HL-60 (cell line): ENCODE measurements around the gene MSH4.
A peak's percentile ranks its signal among the peaks of the same experiment; 100 is the strongest.

Experiments
- DNase-seq, 2 experiments: peaks; one replicate each; pipeline ENCODE4 v3.0.0-alpha.2; 2010 to 2020; ENCODE audit warnings: low read depth in 1 of 2, low spot score in 1 of 2
- H3K27ac ChIP-seq: fragments of 250-450 bp; sonication (Bioruptor Pico); replicated peaks from 2 replicates; pipeline ENCODE4 v1.5.1; 2020; ENCODE audit warnings: mild to moderate bottlenecking, moderate library complexity
- H3K27me3 ChIP-seq: fragments of 250-450 bp; sonication (Bioruptor Pico); 2 replicates; pipeline ENCODE4 v1.5.1; 2021; ENCODE audit warnings: mild to moderate bottlenecking, moderate library complexity; ENCODE audit not compliant: insufficient read depth, poor library complexity, severe bottlenecking
- H3K4me3 ChIP-seq: replicated peaks from 2 replicates; pipeline ENCODE4 v1.5.1; 2011; ENCODE audit warnings: mild to moderate bottlenecking, control low read depth, low read length; ENCODE audit not compliant: insufficient read depth
- CTCF ChIP-seq: IDR thresholded peaks from one replicate; pipeline ENCODE4 v1.5.1; 2011; ENCODE audit warnings: low read length, control low read depth, inconsistent platforms; ENCODE audit not compliant: insufficient read depth
- GABPA ChIP-seq: IDR thresholded peaks from 2 replicates; pipeline ENCODE4 v1.6.1; 2012; ENCODE audit warnings: low read depth
- POLR2AphosphoS5 ChIP-seq: IDR thresholded peaks from 2 replicates; pipeline ENCODE4 v1.6.1; 2012; ENCODE audit warnings: low read depth
- REST ChIP-seq: IDR thresholded peaks from 2 replicates; pipeline ENCODE4 v1.6.1; 2012; ENCODE audit warnings: low read depth; ENCODE audit not compliant: insufficient replicate concordance
- SPI1 ChIP-seq: IDR thresholded peaks from 2 replicates; pipeline ENCODE4 v1.6.1; 2012; ENCODE audit warnings: low read depth, mild to moderate bottlenecking, borderline replicate concordance

The MSH4 gene

GRCh38 chr1:75950176-75950575 is 153.5 kb downstream of the MSH4 start:
- no peak for TF ChIP-seq GABPA
- no peak for TF ChIP-seq CTCF
- no peak for TF ChIP-seq REST
- TF ChIP-seq POLR2AphosphoS5: no peak
- TF ChIP-seq SPI1: peak; percentile 28; the same call in 1 of the 2 replicates
- Histone ChIP-seq H3K27me3 (no peaks in the 10 kb centered on the region), H3K27ac (no peak overlapping the region), H3K4me3 (no peak overlapping the region)
- no peak for DNase-seq

- Histone ChIP-seq H3K27ac (no peak overlapping the region), H3K27me3 (no peaks in the 10 kb centered on the region), H3K4me3 (no peak overlapping the region)
- no peak for DNase-seq
- no peak for TF ChIP-seq REST
- TF ChIP-seq GABPA: no peak
- no peak for TF ChIP-seq CTCF
- TF ChIP-seq SPI1: no peak
- TF ChIP-seq POLR2AphosphoS5: no peak
These were observed 155.3 kb downstream of the MSH4 start for GRCh38 chr1:75952016-75952415.

- DNase-seq: no peak
- Histone ChIP-seq H3K4me3 (no peak overlapping the region), H3K27ac (no peak overlapping the region), H3K27me3 (no peaks in the 10 kb centered on the region)
- TF ChIP-seq GABPA (no peak), SPI1 (no peak), REST (no peak), CTCF (no peak), POLR2AphosphoS5 (no peak)
These were observed 156.8 kb downstream of the MSH4 start for GRCh38 chr1:75953461-75953860.
